Endothelial cell of umbilical vein (primary cell): ENCODE data around the gene CD55. TPM values are rescaled to one million over a fixed set of nuclear protein-coding genes. Genes with fewer than 3 reads are reported as not detected.

ENCODE experiments used
- BruUV-seq: library from RNA; stranded (reverse); fragments of 400-500 nt; replicated peaks from 2 replicates; lab custom pipeline; 2021; lab: Mats Ljungman, UMichigan
- CTCF ChIA-PET: fragments of 300-600, 350-600 bp; sonication (Branson Sonifier 250); formaldehyde crosslinking; loops from one replicate; lab custom pipeline; 2021; ENCODE audit warnings: antibody characterized with exemption, inconsistent platforms; lab: Charles Lee
- POLR2A ChIA-PET: fragments of 300-600, 350-600 bp; sonication (Branson Sonifier 250); formaldehyde crosslinking; loops from one replicate; lab custom pipeline; 2021; ENCODE audit warnings: antibody characterized with exemption, inconsistent platforms; lab: Charles Lee
- DNase-seq: peaks from one replicate; pipeline ENCODE4 v3.0.0-alpha.2; 2011; ENCODE audit warnings: low read depth, low spot score
- FAIRE-seq: peaks from 2 replicates; lab custom pipeline; 2011; peaks lifted over from hg19 to GRCh38; lab: Jason Lieb, UNC
- H2AFZ ChIP-seq: 2 replicates; pipeline ENCODE4 v1.6.0; 2012; ENCODE audit warnings: low read depth, low read length, control low read depth, inconsistent platforms
- H3K27ac ChIP-seq: 2 replicates; pipeline ENCODE4 v1.5.1; 2011; ENCODE audit warnings: low read depth, mild to moderate bottlenecking, control low read depth, low read length, moderate library complexity; ENCODE audit not compliant: insufficient read depth
- H3K27me3 ChIP-seq, 2 experiments: 2 replicates each; pipeline versions ENCODE4 v1.6.0 to v1.6.1; 2011; ENCODE audit warnings: low read length in 2 of 2, mixed read lengths in 1 of 2; ENCODE audit not compliant: control insufficient read depth in 2 of 2, insufficient read depth in 2 of 2
- H3K36me3 ChIP-seq, 2 experiments: 2 replicates in 1 of 2; 3 replicates in 1 of 2; pipeline ENCODE4 v1.5.1; 2011; ENCODE audit warnings: low read length in 2 of 2, mild to moderate bottlenecking in 1 of 2, moderate library complexity in 1 of 2; ENCODE audit not compliant: control insufficient read depth in 2 of 2, insufficient read depth in 2 of 2; ENCODE audit errors: extremely low read depth in 1 of 2
- H3K4me1 ChIP-seq: 3 replicates; pipeline ENCODE4 v1.5.1; 2011; ENCODE audit warnings: mild to moderate bottlenecking, low read length; ENCODE audit not compliant: control insufficient read depth, insufficient read depth; ENCODE audit errors: extremely low read depth
- H3K4me2 ChIP-seq: 2 replicates; pipeline ENCODE4 v1.6.1; 2011; ENCODE audit warnings: low read length, control low read depth, mixed read lengths; ENCODE audit not compliant: insufficient read depth
- H3K4me3 ChIP-seq, 3 experiments: fragments of 200-600 bp in 1 of 3; sonication (generic), shearing (Covaris generic) in 1 of 3; replicated peaks in 1 of 3; 2 replicates each; pipeline ENCODE4 v1.5.1; 2011 to 2016; ENCODE audit warnings: control low read depth in 3 of 3, low read length in 3 of 3, mild to moderate bottlenecking in 2 of 3, inconsistent platforms in 1 of 3, low read depth in 1 of 3, moderate library complexity in 1 of 3; ENCODE audit not compliant: insufficient read depth in 1 of 3
- H3K79me2 ChIP-seq: 2 replicates; pipeline ENCODE4 v1.6.0; 2012; ENCODE audit warnings: low read length, inconsistent platforms; ENCODE audit not compliant: control insufficient read depth, insufficient read depth
- H3K9ac ChIP-seq: replicated peaks from 2 replicates; pipeline ENCODE3; 2011; ENCODE audit warnings: low read length, control low read depth; ENCODE audit not compliant: insufficient read depth; ENCODE audit errors: extremely low read depth
- H3K9me1 ChIP-seq: replicated peaks from 3 replicates; pipeline ENCODE4 v1.6.0; 2011; ENCODE audit warnings: mild to moderate bottlenecking, low read length; ENCODE audit not compliant: control insufficient read depth, insufficient read depth; ENCODE audit errors: extremely low read depth
- H3K9me3 ChIP-seq: replicated peaks from 2 replicates; pipeline ENCODE4 v1.5.1; 2012; ENCODE audit warnings: low read length, inconsistent platforms; ENCODE audit not compliant: control insufficient read depth, insufficient read depth
- H4K20me1 ChIP-seq: replicated peaks from 2 replicates; pipeline ENCODE3; 2011; ENCODE audit warnings: mild to moderate bottlenecking, low read length; ENCODE audit not compliant: control insufficient read depth, insufficient read depth; ENCODE audit errors: extremely low read depth
- CTCF ChIP-seq, 2 donors: IDR thresholded peaks; 1 replicate in 1 of 2; 2 replicates in 1 of 2; pipeline ENCODE4 v1.5.1; 2011; ENCODE audit warnings: low read length in 2 of 2, mild to moderate bottlenecking in 2 of 2, moderate library complexity in 2 of 2, control low read depth in 1 of 2, inconsistent platforms in 1 of 2, low read depth in 1 of 2; ENCODE audit not compliant: insufficient read depth in 1 of 2; ENCODE audit errors: extremely low read depth in 1 of 2
- EZH2 ChIP-seq: IDR thresholded peaks from 2 replicates; pipeline ENCODE4 v1.6.1; 2012; ENCODE audit warnings: borderline replicate concordance, low read depth, mild to moderate bottlenecking, moderate library complexity, low read length, inconsistent platforms; ENCODE audit not compliant: severe bottlenecking
- FOS ChIP-seq: IDR thresholded peaks from 2 replicates; pipeline ENCODE4 v1.6.1; 2011; ENCODE audit warnings: mild to moderate bottlenecking, low read length, moderate library complexity, borderline replicate concordance; ENCODE audit not compliant: insufficient read depth
- GATA2 ChIP-seq: IDR thresholded peaks from 2 replicates; pipeline ENCODE4 v1.7.0; 2011; ENCODE audit warnings: low read depth, mild to moderate bottlenecking, moderate library complexity, mixed read lengths, low read length; ENCODE audit not compliant: insufficient read length, insufficient read depth
- JUN ChIP-seq: IDR thresholded peaks from 2 replicates; pipeline ENCODE4 v1.6.1; 2011; ENCODE audit warnings: borderline replicate concordance, low read depth; ENCODE audit not compliant: insufficient read length, insufficient read depth
- MYC ChIP-seq: IDR thresholded peaks from one replicate; pipeline ENCODE4 v1.6.1; 2011; ENCODE audit warnings: mild to moderate bottlenecking, low read depth, low read length
- POLR2A ChIP-seq: IDR thresholded peaks from 2 replicates; pipeline ENCODE4 v1.6.1; 2012; ENCODE audit warnings: low read depth, mild to moderate bottlenecking, control low read depth, low read length
- POLR2AphosphoS5 ChIP-seq: IDR thresholded peaks from 2 replicates; pipeline ENCODE4 v1.6.1; 2012; ENCODE audit warnings: low read depth, mild to moderate bottlenecking, control low read depth, low read length, moderate library complexity; ENCODE audit not compliant: insufficient read depth
- dilution Hi-C: fragments of 300-500 bp; cut with MboI; formaldehyde crosslinking; loops from one replicate; pipeline ENCODE4 v1.15.0; 2019; ENCODE audit warnings: low sequenced_read_pairs; ENCODE audit not compliant: extremely low pct_ligation_motif_present
- intact Hi-C: fragments of 100-400 bp; cut with micrococcal nuclease; formaldehyde crosslinking; loops from one replicate; pipeline ENCODE4 v1.10.0; 2022
- polyA plus RNA-seq, 4 experiments: library from polyadenylated mRNA; depleted of rRNA in 3 of 4; stranded (reverse) in 3 of 4; unstranded in 1 of 4; fragments of >200 nt; gene quantifications; 2 replicates each; pipeline versions ENCODE4 v1.2.1 to v1.2.3, GENCODE V29; 2011 to 2012; ENCODE audit warnings: missing spikeins in 1 of 4
- total RNA-seq: library from RNA; stranded (reverse); gene quantifications from 2 replicates; pipeline ENCODE4 v1.2.3, GENCODE V29; 2021
- TF ChIP-seq, protein P1 (sequence below): IDR thresholded peaks from 2 replicates; pipeline ENCODE4 v1.6.1; 2011; ENCODE audit not compliant: insufficient read depth, insufficient read length

CD55 gene
- total and polyA plus RNA-seq, 2 donors (not counting 3 experiments of a cell fraction or from before 2014, with no cell fraction given), result 111 to 179 TPM

DNA sequence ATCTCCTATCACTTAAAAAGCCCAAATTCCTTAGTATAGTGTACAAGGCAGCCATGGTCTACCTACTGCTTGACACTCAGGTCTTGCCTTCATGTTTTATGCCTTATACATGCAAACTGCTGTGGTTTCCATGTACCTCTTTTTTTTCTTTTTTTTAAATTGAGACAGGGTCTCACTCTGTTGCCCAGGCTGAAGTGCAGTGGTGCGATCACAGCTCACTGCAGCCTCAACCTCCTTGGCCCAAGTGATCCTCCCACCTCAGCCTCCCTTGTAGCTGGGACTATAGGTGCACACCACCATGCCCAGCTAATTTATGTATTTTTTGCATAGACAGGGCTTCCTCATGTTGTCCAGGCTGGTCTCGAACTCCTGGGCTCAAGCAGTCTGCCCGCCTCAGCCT, 8.0 kb downstream of the CD55 start:
- H3K27me3 ChIP-seq, result no peaks in the 10 kb centered on the region
- FAIRE-seq (no peak), DNase-seq (no peak)
- H3K79me2 ChIP-seq, result peaks cover under 1% of the 10 kb centered on the region
- no peak overlapping the region for H3K27ac ChIP-seq
- no TSS peak for BruUV-seq
- intact Hi-C loops, result no loop called here
- peaks cover 11% of the 10 kb centered on the region for H3K4me1 ChIP-seq
- no peak overlapping the region for H3K4me2 ChIP-seq
- H3K9me3 ChIP-seq, result no peaks in the 10 kb centered on the region
- ChIA-PET CTCF (interaction anchor here (0.9 to 1.7 kb wide), 4 partner anchors 8 to 245 kb away, joined by 3 to 5 read pairs (median 4); partner anchors contain the start of gene CD55), POLR2A (no interaction called here)
- TF ChIP-seq CTCF (IDR thresholded peaks at IDR 0.05; ENCODE audit: extremely low read depth in 1 of 2, insufficient read depth in 1 of 2, low read depth in 1 of 2, low read length in 2 of 2) (no peak), FOS (no peak), EZH2 (no peak), POLR2AphosphoS5 (no peak), MYC (no peak), GATA2 (no peak), POLR2A (no peak), JUN (no peak)
- TF ChIP-seq, protein P1, sequence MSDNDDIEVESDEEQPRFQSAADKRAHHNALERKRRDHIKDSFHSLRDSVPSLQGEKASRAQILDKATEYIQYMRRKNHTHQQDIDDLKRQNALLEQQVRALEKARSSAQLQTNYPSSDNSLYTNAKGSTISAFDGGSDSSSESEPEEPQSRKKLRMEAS, result no peak
- no peak overlapping the region for H3K4me3 ChIP-seq
- H3K9ac ChIP-seq, result no peak overlapping the region
- H3K36me3 ChIP-seq, result peaks cover 16 to 22% of the 10 kb centered on the region in 2 experiments
- H2AFZ ChIP-seq, result no peak overlapping the region
- H4K20me1 ChIP-seq, result no peaks in the 10 kb centered on the region
- dilution Hi-C loops, result no loop called here
- no peaks in the 10 kb centered on the region for H3K9me1 ChIP-seq
